Fibroblast of lung (primary cell): ENCODE results near the gene RAB6A.

Experiments
- EZH2 ChIP-seq: IDR thresholded peaks from 2 replicates; pipeline ENCODE4 v1.5.1; 2012; ENCODE audit warnings: low read length, control low read depth, mild to moderate bottlenecking; ENCODE audit errors: missing control alignments
- TF ChIP-seq, protein P1 (sequence below), 2 donors: IDR thresholded peaks in 1 of 2; conservative IDR thresholded peaks in 1 of 2; 1 replicate in 1 of 2; 2 replicates in 1 of 2; pipeline ENCODE4 v1.5.1; 2011 to 2012; ENCODE audit warnings: low read length in 2 of 2, control low read depth in 1 of 2, inconsistent platforms in 1 of 2, low read depth in 1 of 2, mild to moderate bottlenecking in 1 of 2

GRCh38 chr11:73648121-73648520 is 112.8 kb downstream of the RAB6A start:
- TF ChIP-seq EZH2, result no peak
- TF ChIP-seq, protein P1, sequence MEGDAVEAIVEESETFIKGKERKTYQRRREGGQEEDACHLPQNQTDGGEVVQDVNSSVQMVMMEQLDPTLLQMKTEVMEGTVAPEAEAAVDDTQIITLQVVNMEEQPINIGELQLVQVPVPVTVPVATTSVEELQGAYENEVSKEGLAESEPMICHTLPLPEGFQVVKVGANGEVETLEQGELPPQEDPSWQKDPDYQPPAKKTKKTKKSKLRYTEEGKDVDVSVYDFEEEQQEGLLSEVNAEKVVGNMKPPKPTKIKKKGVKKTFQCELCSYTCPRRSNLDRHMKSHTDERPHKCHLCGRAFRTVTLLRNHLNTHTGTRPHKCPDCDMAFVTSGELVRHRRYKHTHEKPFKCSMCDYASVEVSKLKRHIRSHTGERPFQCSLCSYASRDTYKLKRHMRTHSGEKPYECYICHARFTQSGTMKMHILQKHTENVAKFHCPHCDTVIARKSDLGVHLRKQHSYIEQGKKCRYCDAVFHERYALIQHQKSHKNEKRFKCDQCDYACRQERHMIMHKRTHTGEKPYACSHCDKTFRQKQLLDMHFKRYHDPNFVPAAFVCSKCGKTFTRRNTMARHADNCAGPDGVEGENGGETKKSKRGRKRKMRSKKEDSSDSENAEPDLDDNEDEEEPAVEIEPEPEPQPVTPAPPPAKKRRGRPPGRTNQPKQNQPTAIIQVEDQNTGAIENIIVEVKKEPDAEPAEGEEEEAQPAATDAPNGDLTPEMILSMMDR (conservative IDR thresholded peaks at IDR 0.05 in 1 of 2, IDR thresholded peaks at IDR 0.05 in 1 of 2; ENCODE audit: low read depth in 1 of 2, low read length in 2 of 2), result no peak
